ENCODE results near the gene PPEF2.

DNA sequence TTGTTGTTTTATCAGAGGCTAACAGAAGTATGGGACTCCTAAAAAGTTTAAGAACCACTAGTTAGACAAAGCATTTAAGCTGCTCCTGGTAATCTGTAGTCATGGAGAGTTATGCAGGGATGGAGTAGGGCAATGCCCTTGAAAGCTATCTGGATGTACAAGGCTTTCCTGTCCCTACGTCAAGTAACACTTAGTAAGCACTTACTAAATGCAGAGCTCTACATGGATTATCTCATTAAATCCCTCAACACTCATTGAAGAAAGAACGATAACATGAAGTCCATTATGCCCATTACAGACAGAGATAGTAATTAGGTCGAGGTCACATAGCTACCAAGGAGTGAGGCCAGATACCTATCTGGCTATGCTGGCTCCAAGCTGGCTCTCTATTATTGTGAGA lies 33.2 kb downstream of the PPEF2 start:
- TF ChIP-seq, protein P1, sequence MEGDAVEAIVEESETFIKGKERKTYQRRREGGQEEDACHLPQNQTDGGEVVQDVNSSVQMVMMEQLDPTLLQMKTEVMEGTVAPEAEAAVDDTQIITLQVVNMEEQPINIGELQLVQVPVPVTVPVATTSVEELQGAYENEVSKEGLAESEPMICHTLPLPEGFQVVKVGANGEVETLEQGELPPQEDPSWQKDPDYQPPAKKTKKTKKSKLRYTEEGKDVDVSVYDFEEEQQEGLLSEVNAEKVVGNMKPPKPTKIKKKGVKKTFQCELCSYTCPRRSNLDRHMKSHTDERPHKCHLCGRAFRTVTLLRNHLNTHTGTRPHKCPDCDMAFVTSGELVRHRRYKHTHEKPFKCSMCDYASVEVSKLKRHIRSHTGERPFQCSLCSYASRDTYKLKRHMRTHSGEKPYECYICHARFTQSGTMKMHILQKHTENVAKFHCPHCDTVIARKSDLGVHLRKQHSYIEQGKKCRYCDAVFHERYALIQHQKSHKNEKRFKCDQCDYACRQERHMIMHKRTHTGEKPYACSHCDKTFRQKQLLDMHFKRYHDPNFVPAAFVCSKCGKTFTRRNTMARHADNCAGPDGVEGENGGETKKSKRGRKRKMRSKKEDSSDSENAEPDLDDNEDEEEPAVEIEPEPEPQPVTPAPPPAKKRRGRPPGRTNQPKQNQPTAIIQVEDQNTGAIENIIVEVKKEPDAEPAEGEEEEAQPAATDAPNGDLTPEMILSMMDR (conservative IDR thresholded peaks at IDR 0.05): no peak
- TF ChIP-seq EZH2 (IDR thresholded peaks at IDR 0.05; ENCODE audit: low read depth): no peak

Data from PC-9 (cell line).